Body of pancreas (tissue), 4 donors: Measurements from ENCODE around the gene CYB5A. TPM values are rescaled to one million over a fixed set of nuclear protein-coding genes. Genes with fewer than 3 reads are reported as not detected.

Source experiments
- ATAC-seq: fragments of 150-250 bp; one replicate; pipeline ENCODE4 v1.9.1; 2016
- DNase-seq, 4 donors: peaks; one replicate each; pipeline ENCODE4 v3.0.0-alpha.2; 2019
- H3K27ac ChIP-seq, 4 donors: fragments of 200-600 bp; sonication (generic); 1 replicate in 3 of 4; 2 replicates in 1 of 4; pipeline versions ENCODE4 v1.5.1 to v1.6.1; 2016 to 2019; ENCODE audit warnings: mild to moderate bottlenecking in 1 of 4, mixed read lengths in 1 of 4, moderate library complexity in 1 of 4
- H3K27me3 ChIP-seq, 2 donors: fragments of 200-600 bp; sonication (generic); one replicate each; pipeline ENCODE4 v1.6.0; 2016; ENCODE audit warnings: mild to moderate bottlenecking in 1 of 2
- H3K36me3 ChIP-seq, 2 donors: fragments of 200-600 bp; sonication (generic); replicated peaks in 1 of 2; 2 replicates each; pipeline ENCODE4 v1.5.1; 2016; ENCODE audit warnings: low read depth in 2 of 2; ENCODE audit not compliant: insufficient read depth in 1 of 2
- H3K4me1 ChIP-seq: fragments of 200-600 bp; sonication (generic); one replicate; pipeline ENCODE4 v1.6.0; 2016
- H3K4me3 ChIP-seq, 2 donors: fragments of 200-600 bp; sonication (generic); 1 replicate in 1 of 2; 2 replicates in 1 of 2; pipeline ENCODE4 v1.5.1; 2016 to 2019
- H3K9me3 ChIP-seq, 3 donors: fragments of 200-600 bp; sonication (generic); 1 replicate in 2 of 3; 2 replicates in 1 of 3; pipeline ENCODE4 v1.5.1; 2016
- CTCF ChIP-seq, 7 experiments: fragments of 450-650 bp in 4 of 7; fragments of 200-600 bp in 3 of 7; sonication (generic) in 3 of 7; IDR thresholded peaks; one replicate each; pipeline ENCODE4 v1.5.1; 2016 to 2019; ENCODE audit warnings: antibody characterized with exemption in 7 of 7
- POLR2A ChIP-seq, 3 donors: fragments of 450-650 bp; IDR thresholded peaks; one replicate each; pipeline ENCODE4 v1.6.1; 2016; ENCODE audit warnings: antibody characterized with exemption in 3 of 3, mild to moderate bottlenecking in 2 of 3
- WGBS, 2 donors: methylation state at CpG; one replicate each; pipeline ENCODE4 v1.1.5; 2017; 5-methylcytosine and 5-hydroxymethylcytosine counted together
- intact Hi-C: fragments of 100-400 bp; cut with DNase I; formaldehyde crosslinking; loops from one replicate; pipeline ENCODE4 v1.15.1; 2023
- total RNA-seq, 2 donors: library from RNA; depleted of rRNA; stranded (reverse); fragments of >200 nt; gene quantifications; one replicate each; pipeline ENCODE4 v1.1.0, GENCODE V29; 2016

CYB5A gene
- total RNA-seq = 100 to 1,000 TPM; 209 to 264 TPM

DNA sequence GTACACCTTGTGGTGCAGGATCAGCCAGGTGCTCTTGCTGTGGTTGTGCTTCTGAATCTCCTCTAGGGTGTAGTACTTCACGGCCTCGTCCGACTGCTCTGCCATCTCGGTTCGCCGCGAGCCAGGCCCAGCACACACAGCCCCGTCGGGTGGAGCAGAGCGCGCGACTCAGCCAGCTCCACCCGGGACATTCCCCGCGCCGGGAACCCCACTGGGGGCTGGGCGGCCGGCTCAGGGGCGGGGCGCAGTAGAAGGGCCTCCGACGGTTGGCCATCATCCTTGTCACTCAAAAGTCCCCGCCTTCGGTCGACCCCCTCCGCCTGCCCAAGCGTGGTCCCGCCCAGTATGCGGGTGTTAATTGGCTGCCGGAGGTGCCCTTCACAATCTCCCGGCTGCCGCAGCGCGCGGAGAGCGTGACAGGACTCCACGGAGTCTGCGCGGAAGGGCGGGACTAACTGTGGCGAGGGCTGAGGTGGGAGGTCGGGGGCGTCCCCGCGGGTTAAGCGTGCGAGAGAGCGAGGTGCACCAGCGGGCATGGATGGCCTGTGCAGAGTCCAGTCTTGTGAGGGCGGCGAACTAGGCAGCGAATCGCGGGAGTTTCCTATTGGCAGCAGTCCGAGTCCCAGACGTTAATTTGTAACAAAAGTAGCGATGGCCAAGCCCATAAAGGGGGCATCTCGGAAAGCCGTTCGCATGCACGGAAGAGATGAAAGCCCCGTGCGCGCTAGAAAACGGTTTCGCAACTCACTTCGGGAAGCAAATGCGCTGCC lies at the start of gene CYB5A:
TSS of gene CYB5A (minus strand) at position 193 of the 770 bp plus-strand sequence. CDS start at position 105, 88 bp downstream.
- DNase-seq (peak; percentile 98 to 99 (median 98)), ATAC-seq (peak; percentile 94)
- peak within 1 kb of the TSS; percentile 89 to 95 (median 92) for H3K27ac ChIP-seq
- WGBS, 2 donors = 0% methylated on average over 7 to 67 of the region's 68 CpGs
- intact Hi-C loops = no loop called here
- TF ChIP-seq POLR2A (IDR thresholded peaks at IDR 0.05) = peak; percentile 59 to 85 (median 85)
- TF ChIP-seq CTCF (IDR thresholded peaks at IDR 0.05) = peak in 4 of 7 experiments; percentile 26 to 44 (median 33)
- no peaks in the 10 kb centered on the region for H3K27me3 ChIP-seq
- H3K4me3 ChIP-seq = peak within 1 kb of the TSS; percentile 72 to 98
- H3K36me3 ChIP-seq = no peaks in the 10 kb centered on the region
- peaks cover 42% of the 10 kb centered on the region for H3K4me1 ChIP-seq
- H3K9me3 ChIP-seq = no peaks in the 10 kb centered on the region

GRCh38 chr18:74337912-74338309 lies 46.1 kb upstream of the CYB5A start:
- TF ChIP-seq CTCF (IDR thresholded peaks at IDR 0.05) (no peak), POLR2A (IDR thresholded peaks at IDR 0.05) (no peak)
- no peaks in the 10 kb centered on the region for H3K36me3 ChIP-seq
- no peaks in the 10 kb centered on the region for H3K9me3 ChIP-seq
- H3K4me3 ChIP-seq = no peak overlapping the region
- no peak overlapping the region for H3K27ac ChIP-seq
- H3K27me3 ChIP-seq = no peaks in the 10 kb centered on the region
- 91% methylated on average over 1 of the region's 1 CpG for WGBS, 2 donors
- ATAC-seq = no peak
- no peak for DNase-seq
- no peaks in the 10 kb centered on the region for H3K4me1 ChIP-seq
- intact Hi-C loops = no loop called here

DNA sequence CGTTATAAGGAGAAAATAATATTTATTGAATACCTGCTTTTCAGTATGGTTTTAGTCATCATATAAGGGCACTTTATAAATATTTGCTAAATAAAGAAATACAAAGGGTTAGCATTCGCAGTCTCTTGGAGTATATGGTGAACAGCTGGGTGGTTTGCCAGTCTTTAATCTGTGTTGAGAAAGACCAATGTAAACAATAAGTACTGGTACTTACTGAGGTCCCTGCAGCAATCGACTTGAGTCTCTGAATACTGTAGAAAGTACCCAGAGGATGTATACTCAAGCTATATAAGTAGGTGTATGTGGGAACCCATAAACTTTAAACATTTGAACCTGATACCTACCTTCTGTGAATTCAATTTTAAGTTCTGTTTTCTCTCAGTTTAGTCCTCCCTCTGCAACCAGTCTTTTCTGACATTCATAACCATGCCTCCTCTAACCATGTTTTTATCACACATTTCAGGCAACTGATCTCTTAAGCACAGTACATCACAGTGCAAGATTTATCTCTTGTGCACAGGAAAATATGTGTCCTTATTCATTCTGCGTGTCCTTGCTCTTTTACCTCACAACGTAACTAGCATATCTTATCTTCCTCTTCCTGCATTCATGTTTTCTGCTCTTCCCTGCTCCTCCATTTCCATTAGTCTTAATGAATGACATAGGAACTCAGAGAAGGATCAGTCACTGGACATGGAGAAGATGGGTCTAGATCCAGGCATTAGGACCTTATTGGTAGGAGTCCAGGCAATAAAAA lies 45.6 kb upstream of the CYB5A start:
- no peaks in the 10 kb centered on the region for H3K27me3 ChIP-seq
- TF ChIP-seq POLR2A (IDR thresholded peaks at IDR 0.05) (no peak), CTCF (IDR thresholded peaks at IDR 0.05) (no peak)
- H3K36me3 ChIP-seq = no peaks in the 10 kb centered on the region
- H3K4me3 ChIP-seq = no peak overlapping the region
- H3K27ac ChIP-seq = no peak overlapping the region
- no peaks in the 10 kb centered on the region for H3K9me3 ChIP-seq
- DNase-seq (no peak), ATAC-seq (no peak)
- H3K4me1 ChIP-seq = no peaks in the 10 kb centered on the region
- WGBS, 2 donors = 48 to 53% methylated on average over 5 of the region's 5 CpGs
- intact Hi-C loops = no loop called here

DNA sequence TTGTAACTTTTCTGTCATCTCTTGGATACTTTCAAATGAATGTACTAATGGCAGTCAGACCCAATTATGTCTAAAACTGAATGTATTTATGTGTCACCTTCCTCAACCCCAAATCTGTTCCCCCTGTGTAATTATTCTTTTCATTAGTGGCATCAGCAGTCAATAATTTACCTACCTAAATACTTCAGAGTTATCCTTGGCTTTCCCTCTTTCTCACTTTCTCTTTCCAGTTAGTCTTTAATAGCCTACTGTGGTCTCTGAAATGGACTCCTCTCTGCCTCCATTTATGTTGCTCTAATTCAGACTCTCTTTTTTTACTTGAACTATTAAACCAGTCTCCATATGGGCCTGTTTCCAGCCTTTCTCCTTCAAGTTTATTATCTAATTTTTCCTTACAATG lies 44.9 kb upstream of the CYB5A start:
- no peak overlapping the region for H3K4me3 ChIP-seq
- H3K4me1 ChIP-seq = no peaks in the 10 kb centered on the region
- TF ChIP-seq POLR2A (IDR thresholded peaks at IDR 0.05) (no peak), CTCF (IDR thresholded peaks at IDR 0.05) (no peak)
- no peaks in the 10 kb centered on the region for H3K36me3 ChIP-seq
- ATAC-seq (no peak), DNase-seq (no peak)
- H3K9me3 ChIP-seq = no peaks in the 10 kb centered on the region
- intact Hi-C loops = no loop called here
- no peaks in the 10 kb centered on the region for H3K27me3 ChIP-seq
- no peak overlapping the region for H3K27ac ChIP-seq
